GM12878 (cell line): ENCODE measurements around the gene XRCC6. TPM values are rescaled to one million over a fixed set of nuclear protein-coding genes. Genes with fewer than 3 reads are reported as not detected.
"Not testable (repeated sequence)": the region's sequence is repeated elsewhere in the genome, so short reads cannot be mapped to it uniquely, and the experiment has no call there.

Source experiments
- ATAC-seq: fragments of 200-7000 bp; cut with Tn5 transposase; 3 replicates; pipeline ENCODE4 v1.9.1; 2020; ENCODE audit warnings: mild to moderate bottlenecking, moderate library complexity
- BruUV-seq: library from RNA; stranded (reverse); fragments of 400-500 nt; replicated peaks from 2 replicates; lab custom pipeline; 2021; lab: Mats Ljungman, UMichigan
- CTCF ChIA-PET: fragments of 300-600 bp; sonication (Branson Sonifier 250); formaldehyde crosslinking; extraction: SDS; loops from one replicate; lab custom pipeline; 2021; ENCODE audit warnings: inconsistent platforms; lab: Yijun Ruan, JAX
- POLR2A ChIA-PET: fragments of 350-600 bp; formaldehyde crosslinking; extraction: SDS; loops from one replicate; lab custom pipeline; 2021; ENCODE audit warnings: inconsistent platforms; lab: Charles Lee
- RAD21 ChIA-PET: fragments of 300-600 bp; sonication (Branson Sonifier 250); formaldehyde crosslinking; loops from one replicate; lab custom pipeline; 2023; ENCODE audit warnings: antibody characterized with exemption; ENCODE audit not compliant: unreplicated experiment; lab: Charles Lee
- SMC1A ChIA-PET: fragments of 300-600 bp; sonication (Branson Sonifier 250); formaldehyde crosslinking; loops from one replicate; lab custom pipeline; 2023; ENCODE audit not compliant: unreplicated experiment, uncharacterized antibody; lab: Charles Lee
- DNase-seq: peaks from one replicate; pipeline ENCODE4 v3.0.0-alpha.2; 2011; ENCODE audit warnings: low read depth, low spot score
- FAIRE-seq: peaks from 3 replicates; lab custom pipeline; 2011; peaks lifted over from hg19 to GRCh38; lab: Jason Lieb, UNC
- H2AFZ ChIP-seq: 2 replicates; pipeline ENCODE4 v1.6.0; 2011; ENCODE audit warnings: low read depth, low read length, control low read depth; ENCODE audit not compliant: control insufficient read depth
- H3K27ac ChIP-seq: 2 replicates; pipeline ENCODE4 v1.5.1; 2011; ENCODE audit warnings: control low read depth; ENCODE audit not compliant: control insufficient read depth, insufficient read depth
- H3K27me3 ChIP-seq, 2 experiments: replicated peaks in 1 of 2; 2 replicates each; pipeline versions ENCODE4 v1.6.0 to v1.6.1; 2011; ENCODE audit warnings: low read length in 1 of 2; ENCODE audit not compliant: control insufficient read depth in 2 of 2, insufficient read depth in 2 of 2
- H3K36me3 ChIP-seq, 2 experiments: 2 replicates each; pipeline ENCODE4 v1.5.1; 2011; ENCODE audit warnings: low read length in 1 of 2; ENCODE audit not compliant: control insufficient read depth in 2 of 2, insufficient read depth in 2 of 2
- H3K4me1 ChIP-seq: 2 replicates; pipeline ENCODE4 v1.6.1; 2011; ENCODE audit warnings: mild to moderate bottlenecking, low read length, moderate library complexity, mixed read lengths; ENCODE audit not compliant: control insufficient read depth, insufficient read depth
- H3K4me2 ChIP-seq: 2 replicates; pipeline ENCODE4 v1.6.0; 2011; ENCODE audit warnings: control low read depth; ENCODE audit not compliant: control insufficient read depth, insufficient read depth
- H3K4me3 ChIP-seq: fragments of 200-600 bp; sonication (generic); 2 replicates; pipeline ENCODE4 v1.5.1; 2016
- H3K79me2 ChIP-seq: 2 replicates; pipeline ENCODE4 v1.6.0; 2011; ENCODE audit warnings: low read length; ENCODE audit not compliant: control insufficient read depth, insufficient read depth
- H3K9ac ChIP-seq: 2 replicates; pipeline ENCODE4 v1.8.0; 2011; ENCODE audit warnings: low read length, control low read depth, mixed read lengths; ENCODE audit not compliant: control insufficient read depth, insufficient read depth
- H3K9me3 ChIP-seq: replicated peaks from 3 replicates; pipeline ENCODE4 v1.5.1; 2011; ENCODE audit warnings: mild to moderate bottlenecking, low read length; ENCODE audit not compliant: control insufficient read depth, insufficient read depth
- H4K20me1 ChIP-seq: 2 replicates; pipeline ENCODE4 v1.6.0; 2011; ENCODE audit not compliant: control insufficient read depth, insufficient read depth
- EZH2 ChIP-seq: IDR thresholded peaks from 2 replicates; pipeline ENCODE4 v1.6.1; 2012; ENCODE audit warnings: low read depth, mild to moderate bottlenecking, control low read depth, inconsistent platforms, low read length, borderline replicate concordance; ENCODE audit not compliant: control insufficient read depth
- PML ChIP-seq: IDR thresholded peaks from 2 replicates; pipeline ENCODE4 v1.6.1; 2012; ENCODE audit warnings: low read length, inconsistent platforms
- REST ChIP-seq: IDR thresholded peaks from 2 replicates; pipeline ENCODE4 v1.6.1; 2012; ENCODE audit warnings: mild to moderate bottlenecking, low read depth, low read length
- YY1 ChIP-seq: IDR thresholded peaks from 2 replicates; pipeline ENCODE4 v1.6.1; 2011; ENCODE audit warnings: low read depth, mild to moderate bottlenecking, low read length
- WGBS: methylation state at CpG from one replicate; pipeline ENCODE4 v1.1.6; 2016; ENCODE audit warnings: low lambda C conversion rate; ENCODE audit not compliant: insufficient replicate concordance, insufficient coverage; ENCODE audit errors: missing lambda C conversion rate; 5-methylcytosine and 5-hydroxymethylcytosine counted together
- in situ Hi-C: fragments of 300-500 bp; cut with MboI; formaldehyde crosslinking; loops from 9 replicates; pipeline ENCODE4 v1.14.3; 2018; ENCODE audit warnings: mixed read lengths
- intact Hi-C: fragments of 100-400 bp; cut with micrococcal nuclease; formaldehyde crosslinking; loops from one replicate; pipeline ENCODE4 v1.14.2; 2022; ENCODE audit not compliant: unreplicated experiment
- polyA plus RNA-seq, 11 experiments: library from polyadenylated mRNA; depleted of rRNA in 4 of 11; unstranded in 6 of 11; stranded (reverse) in 5 of 11; fragments of >200 nt; fragmentation: Nextera tagmentation in 4 of 11; fragmentation: Illumina TruSeq in 1 of 11; extraction: Ambion mirVana in 4 of 11; extraction: Trizol in 1 of 11; gene quantifications; 1 replicate in 1 of 11; 2 replicates in 10 of 11; pipeline versions ENCODE4 v1.2.1 to v1.2.3, GENCODE V29; 2011 to 2016; ENCODE audit warnings: inconsistent platforms in 2 of 11, missing spikeins in 2 of 11, low read depth in 1 of 11
- total RNA-seq, 4 experiments: library from RNA; depleted of rRNA in 3 of 4; stranded (reverse); fragments of >200 nt in 3 of 4; fragmentation: Illumina TruSeq in 1 of 4; extraction: Trizol in 1 of 4; gene quantifications; 2 replicates each; pipeline versions ENCODE4 v1.2.1 to v1.2.3, GENCODE V29; 2013 to 2021
- TF ChIP-seq, protein P1 (sequence below): fragments of 450-650 bp; IDR thresholded peaks from 2 replicates; pipeline ENCODE4 v1.6.1; 2017; ENCODE audit warnings: antibody characterized with exemption, mild to moderate bottlenecking, moderate library complexity

XRCC6 gene
- total and polyA plus RNA-seq, 10 of the 15 experiments (the other 5 are each of a cell fraction or from before 2014, with no cell fraction given): 186 to 718 (median 348) TPM

DNA sequence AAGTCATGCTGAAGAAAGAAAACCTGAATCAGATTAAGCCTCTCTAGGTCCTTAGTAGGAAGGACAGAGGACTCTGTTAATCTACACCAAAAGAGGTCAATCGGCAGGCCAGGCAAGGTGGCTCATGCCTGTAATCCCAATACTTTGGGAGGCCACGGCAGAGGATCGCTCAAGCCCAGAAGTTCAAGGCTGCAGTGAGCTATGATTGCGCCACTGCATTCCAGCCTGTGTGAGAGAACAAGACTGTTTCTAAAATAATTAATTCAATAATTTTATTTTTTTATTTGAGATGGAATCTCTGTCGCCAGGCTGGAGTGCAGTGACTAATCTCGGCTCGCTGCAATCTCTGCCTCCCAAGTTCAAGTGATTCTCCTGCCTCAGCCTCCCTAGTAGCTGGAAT lies 4.5 kb downstream of the XRCC6 start (continued):
- no peak for TF ChIP-seq PML
- TF ChIP-seq EZH2: no peak
- TF ChIP-seq, protein P1, sequence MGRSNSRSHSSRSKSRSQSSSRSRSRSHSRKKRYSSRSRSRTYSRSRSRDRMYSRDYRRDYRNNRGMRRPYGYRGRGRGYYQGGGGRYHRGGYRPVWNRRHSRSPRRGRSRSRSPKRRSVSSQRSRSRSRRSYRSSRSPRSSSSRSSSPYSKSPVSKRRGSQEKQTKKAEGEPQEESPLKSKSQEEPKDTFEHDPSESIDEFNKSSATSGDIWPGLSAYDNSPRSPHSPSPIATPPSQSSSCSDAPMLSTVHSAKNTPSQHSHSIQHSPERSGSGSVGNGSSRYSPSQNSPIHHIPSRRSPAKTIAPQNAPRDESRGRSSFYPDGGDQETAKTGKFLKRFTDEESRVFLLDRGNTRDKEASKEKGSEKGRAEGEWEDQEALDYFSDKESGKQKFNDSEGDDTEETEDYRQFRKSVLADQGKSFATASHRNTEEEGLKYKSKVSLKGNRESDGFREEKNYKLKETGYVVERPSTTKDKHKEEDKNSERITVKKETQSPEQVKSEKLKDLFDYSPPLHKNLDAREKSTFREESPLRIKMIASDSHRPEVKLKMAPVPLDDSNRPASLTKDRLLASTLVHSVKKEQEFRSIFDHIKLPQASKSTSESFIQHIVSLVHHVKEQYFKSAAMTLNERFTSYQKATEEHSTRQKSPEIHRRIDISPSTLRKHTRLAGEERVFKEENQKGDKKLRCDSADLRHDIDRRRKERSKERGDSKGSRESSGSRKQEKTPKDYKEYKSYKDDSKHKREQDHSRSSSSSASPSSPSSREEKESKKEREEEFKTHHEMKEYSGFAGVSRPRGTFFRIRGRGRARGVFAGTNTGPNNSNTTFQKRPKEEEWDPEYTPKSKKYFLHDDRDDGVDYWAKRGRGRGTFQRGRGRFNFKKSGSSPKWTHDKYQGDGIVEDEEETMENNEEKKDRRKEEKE: no peak
- no peak for TF ChIP-seq YY1
- TF ChIP-seq REST: no peak
- TF ChIP-seq, all 136 proteins: peak for 0

GRCh38 chr22:41631115-41631514 lies 10.0 kb downstream of the XRCC6 start:
- POLR2A ChIA-PET, ATAC-seq, H2AFZ ChIP-seq, H3K9me3 ChIP-seq, H3K9ac ChIP-seq, FAIRE-seq, H3K27ac ChIP-seq, intact Hi-C loops, CTCF ChIA-PET, DNase-seq, H3K4me3 ChIP-seq, BruUV-seq, H3K4me2 ChIP-seq, H3K79me2 ChIP-seq, H4K20me1 ChIP-seq, RAD21 ChIA-PET, SMC1A ChIA-PET, H3K27me3 ChIP-seq, in situ Hi-C loops, H3K4me1 ChIP-seq: not testable (repeated sequence)
- H3K36me3 ChIP-seq: peaks cover 6 to 20% of the 10 kb centered on the region in 2 experiments
- 95% methylated on average over 18 of the region's 28 CpGs for WGBS

DNA sequence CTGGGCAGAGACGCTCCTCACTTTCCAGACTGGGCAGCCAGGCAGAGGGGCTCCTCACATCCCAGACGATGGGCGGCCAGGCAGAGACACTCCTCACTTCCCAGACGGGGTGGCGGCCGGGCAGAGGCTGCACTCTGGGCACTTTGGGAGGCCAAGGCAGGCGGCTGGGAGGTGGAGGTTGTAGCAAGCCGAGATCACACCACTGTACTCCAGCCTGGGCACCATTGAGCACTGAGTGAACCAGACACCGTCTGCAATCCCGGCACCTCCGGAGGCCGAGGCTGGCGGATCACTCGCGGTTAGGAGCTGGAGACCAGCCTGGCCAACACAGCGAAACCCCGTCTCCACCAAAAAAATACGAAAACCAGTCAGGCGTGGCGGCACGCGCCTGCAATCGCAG lies 10.5 kb downstream of the XRCC6 start:
- FAIRE-seq, ATAC-seq, BruUV-seq, DNase-seq, H3K27ac ChIP-seq, intact Hi-C loops, H3K27me3 ChIP-seq, H3K4me2 ChIP-seq, in situ Hi-C loops, H3K4me1 ChIP-seq, RAD21 ChIA-PET, SMC1A ChIA-PET, H3K79me2 ChIP-seq, H4K20me1 ChIP-seq, H3K9ac ChIP-seq, POLR2A ChIA-PET, H3K4me3 ChIP-seq, H3K9me3 ChIP-seq, CTCF ChIA-PET, H2AFZ ChIP-seq: not testable (repeated sequence)
- peaks cover 10 to 21% of the 10 kb centered on the region in 2 experiments; a peak in 3 of 4 replicates for H3K36me3 ChIP-seq
- 98% methylated on average over 9 of the region's 23 CpGs for WGBS
